ENCODE measurements around the gene INSL6. TPM values are rescaled to one million over a fixed set of nuclear protein-coding genes. Genes with fewer than 3 reads are reported as not detected.

The INSL6 gene
- total and polyA plus RNA-seq, 12 donors: not detected

DNA sequence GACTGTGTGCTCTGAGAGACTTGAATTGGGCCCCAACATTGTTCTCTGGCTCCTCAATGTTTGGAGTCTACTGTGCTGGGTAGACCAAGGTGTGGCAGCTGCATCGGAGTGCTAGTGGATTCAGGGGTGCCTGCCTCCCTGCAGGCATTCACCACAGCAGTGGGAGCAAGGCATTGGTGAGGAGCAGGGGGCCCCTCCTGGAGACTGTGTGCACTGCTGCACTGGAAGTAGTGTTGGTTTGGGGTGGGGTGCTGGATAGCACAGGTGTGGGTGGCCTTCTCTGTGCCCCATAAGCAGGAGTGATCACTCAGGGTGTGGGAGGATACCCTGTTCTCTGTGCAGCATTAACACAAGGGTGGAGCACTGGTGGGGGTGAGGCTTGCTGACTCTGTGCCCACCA lies 39.2 kb downstream of the INSL6 start:
- intact Hi-C loops (cut with DNase I): no loop called here
- Histone ChIP-seq H3K4me3 (no peak overlapping the region), H3K27me3 (no peaks in the 10 kb centered on the region), H3K27ac (no peak overlapping the region), H3K9me3 (peaks cover 0 to 58% (median 11%) of the 10 kb centered on the region in 11 donors), H3K36me3 (peaks cover 0 to 71% (median 24%) of the 10 kb centered on the region in 9 donors), H3K4me1 (no peaks in the 10 kb centered on the region)
- TF ChIP-seq, protein P1, sequence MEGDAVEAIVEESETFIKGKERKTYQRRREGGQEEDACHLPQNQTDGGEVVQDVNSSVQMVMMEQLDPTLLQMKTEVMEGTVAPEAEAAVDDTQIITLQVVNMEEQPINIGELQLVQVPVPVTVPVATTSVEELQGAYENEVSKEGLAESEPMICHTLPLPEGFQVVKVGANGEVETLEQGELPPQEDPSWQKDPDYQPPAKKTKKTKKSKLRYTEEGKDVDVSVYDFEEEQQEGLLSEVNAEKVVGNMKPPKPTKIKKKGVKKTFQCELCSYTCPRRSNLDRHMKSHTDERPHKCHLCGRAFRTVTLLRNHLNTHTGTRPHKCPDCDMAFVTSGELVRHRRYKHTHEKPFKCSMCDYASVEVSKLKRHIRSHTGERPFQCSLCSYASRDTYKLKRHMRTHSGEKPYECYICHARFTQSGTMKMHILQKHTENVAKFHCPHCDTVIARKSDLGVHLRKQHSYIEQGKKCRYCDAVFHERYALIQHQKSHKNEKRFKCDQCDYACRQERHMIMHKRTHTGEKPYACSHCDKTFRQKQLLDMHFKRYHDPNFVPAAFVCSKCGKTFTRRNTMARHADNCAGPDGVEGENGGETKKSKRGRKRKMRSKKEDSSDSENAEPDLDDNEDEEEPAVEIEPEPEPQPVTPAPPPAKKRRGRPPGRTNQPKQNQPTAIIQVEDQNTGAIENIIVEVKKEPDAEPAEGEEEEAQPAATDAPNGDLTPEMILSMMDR (IDR thresholded peaks at IDR 0.05): no peak
- 100% methylated on average over 1 of the region's 1 CpG for WGBS, 2 donors
- no peak for DNase-seq
- ATAC-seq: no peak

DNA sequence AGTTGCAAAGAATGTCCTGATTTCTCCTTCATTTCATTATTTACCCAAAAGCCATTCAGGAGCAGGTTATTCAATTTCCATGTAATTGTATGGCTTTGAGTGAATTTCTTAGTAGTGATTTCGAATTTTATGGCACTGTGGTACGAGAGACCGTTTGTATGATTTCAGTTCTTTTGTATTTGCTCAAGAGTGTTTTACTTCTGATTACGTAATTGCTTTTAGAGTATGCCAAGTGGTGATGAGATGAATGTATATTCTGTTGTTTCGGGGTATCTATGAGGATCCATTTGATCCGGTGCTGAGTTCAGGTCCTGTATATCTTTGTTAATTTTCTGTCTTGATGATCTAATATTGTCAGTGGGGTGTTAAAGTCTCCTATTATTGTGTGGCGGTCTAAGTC lies 41.2 kb downstream of the INSL6 start:
- Histone ChIP-seq H3K27ac (no peak overlapping the region), H3K9me3 (peaks cover 0 to 44% (median 11%) of the 10 kb centered on the region in 11 donors), H3K27me3 (no peaks in the 10 kb centered on the region), H3K36me3 (peaks cover 0 to 69% (median 24%) of the 10 kb centered on the region in 9 donors), H3K4me3 (no peak overlapping the region), H3K4me1 (no peaks in the 10 kb centered on the region)
- 92 to 98% methylated on average over 7 of the region's 7 CpGs for WGBS, 2 donors
- no peak for ATAC-seq
- TF ChIP-seq, protein P1 (IDR thresholded peaks at IDR 0.05): no peak
- no peak for DNase-seq
- intact Hi-C loops (cut with DNase I): no loop called here

- WGBS, 2 donors: 93 to 100% methylated on average over 1 of the region's 1 CpG
- DNase-seq (no peak), ATAC-seq (no peak)
- H3K36me3 ChIP-seq: peaks cover 0 to 30% (median 15%) of the 10 kb centered on the region in 9 donors
- peaks cover 0 to 60% (median 17%) of the 10 kb centered on the region in 11 donors for H3K9me3 ChIP-seq
- no peaks in the 10 kb centered on the region for H3K27me3 ChIP-seq
- H3K4me1 ChIP-seq: no peaks in the 10 kb centered on the region
- H3K27ac ChIP-seq: no peak overlapping the region
- no peak overlapping the region for H3K4me3 ChIP-seq
- TF ChIP-seq, protein P1 (IDR thresholded peaks at IDR 0.05): no peak
- intact Hi-C loops (cut with DNase I): no loop called here
These were observed 45.3 kb downstream of the INSL6 start for GRCh38 chr9:5140151-5140550.

- WGBS, 2 donors: 88 to 92% methylated on average over 3 of the region's 3 CpGs
- Histone ChIP-seq H3K27me3 (no peaks in the 10 kb centered on the region), H3K27ac (no peak overlapping the region), H3K4me3 (no peak overlapping the region), H3K36me3 (peaks cover 0 to 82% (median 21%) of the 10 kb centered on the region in 9 donors), H3K4me1 (no peaks in the 10 kb centered on the region), H3K9me3 (peaks cover 0 to 6% (median 0%) of the 10 kb centered on the region in 11 donors)
- DNase-seq: no peak
- intact Hi-C loops (cut with DNase I): no loop called here
- TF ChIP-seq, protein P1 (IDR thresholded peaks at IDR 0.05): no peak
- no peak for ATAC-seq
These were observed 62.9 kb downstream of the INSL6 start for GRCh38 chr9:5122516-5122915.
